ENCODE measurements around the gene UBASH3A. TPM values are rescaled to one million over a fixed set of nuclear protein-coding genes. Genes with fewer than 3 reads are reported as not detected.

The UBASH3A gene
- total RNA-seq, 4 donors from 2014 or later: 3.9 to 14.0 (median 5.3) TPM

- Histone ChIP-seq H3K36me3 (no peaks in the 10 kb centered on the region), H3K27ac (no peak overlapping the region), H3K4me1 (peaks cover 0 to 16% (median 4%) of the 10 kb centered on the region in 4 donors), H3K27me3 (no peaks in the 10 kb centered on the region), H3K4me3 (no peak overlapping the region), H3K9me3 (no peaks in the 10 kb centered on the region)
- DNase-seq: peak in 1 of 3 donors; percentile 21
- no peak for TF ChIP-seq CTCF (IDR thresholded peaks at IDR 0.05)
- no peak for TF ChIP-seq POLR2A (IDR thresholded peaks at IDR 0.05)
Measured at GRCh38 chr21:42387843-42388340, 15.8 kb upstream of the UBASH3A start.

GRCh38 chr21:42388740-42389448 is 14.8 kb upstream of the UBASH3A start:
- peak in 1 of 3 donors; percentile 59 for DNase-seq
- H3K27me3 ChIP-seq: no peaks in the 10 kb centered on the region
- no peaks in the 10 kb centered on the region for H3K9me3 ChIP-seq
- H3K36me3 ChIP-seq: no peaks in the 10 kb centered on the region
- peak overlapping the region in 3 of 4 donors; percentile 8 to 51 (median 28) for H3K27ac ChIP-seq
- no peak for TF ChIP-seq POLR2A (IDR thresholded peaks at IDR 0.05)
- TF ChIP-seq CTCF (IDR thresholded peaks at IDR 0.05): no peak
- H3K4me1 ChIP-seq: peaks cover 0 to 16% (median 4%) of the 10 kb centered on the region in 4 donors
- H3K4me3 ChIP-seq: peak overlapping the region in 2 of 4 donors; percentile 11 to 21

GRCh38 chr21:42389449-42389835 is 14.3 kb upstream of the UBASH3A start:
- Histone ChIP-seq H3K4me1 (peaks cover 0 to 16% (median 2%) of the 10 kb centered on the region in 4 donors), H3K9me3 (no peaks in the 10 kb centered on the region), H3K27me3 (no peaks in the 10 kb centered on the region), H3K36me3 (no peaks in the 10 kb centered on the region), H3K4me3 (peak overlapping the region in 2 of 4 donors; percentile 11 to 21), H3K27ac (peak overlapping the region in 2 of 4 donors; percentile 28 to 51)
- TF ChIP-seq POLR2A (IDR thresholded peaks at IDR 0.05) (no peak), CTCF (IDR thresholded peaks at IDR 0.05) (no peak)
- DNase-seq: peak in 1 of 3 donors; percentile 53

GRCh38 chr21:42390193-42390592 is 13.5 kb upstream of the UBASH3A start:
- Histone ChIP-seq H3K4me1 (peaks cover 0 to 13% (median 0%) of the 10 kb centered on the region in 4 donors), H3K27ac (no peak overlapping the region), H3K27me3 (no peaks in the 10 kb centered on the region), H3K36me3 (no peaks in the 10 kb centered on the region), H3K4me3 (no peak overlapping the region), H3K9me3 (no peaks in the 10 kb centered on the region)
- TF ChIP-seq CTCF (IDR thresholded peaks at IDR 0.05) (no peak), POLR2A (IDR thresholded peaks at IDR 0.05) (no peak)
- DNase-seq: no peak

- H3K36me3 ChIP-seq: no peaks in the 10 kb centered on the region
- H3K4me1 ChIP-seq: peaks cover 0 to 8% (median 0%) of the 10 kb centered on the region in 4 donors
- H3K9me3 ChIP-seq: no peaks in the 10 kb centered on the region
- no peak overlapping the region for H3K4me3 ChIP-seq
- no peak for DNase-seq
- TF ChIP-seq POLR2A (IDR thresholded peaks at IDR 0.05): no peak
- no peaks in the 10 kb centered on the region for H3K27me3 ChIP-seq
- no peak overlapping the region for H3K27ac ChIP-seq
Measured at GRCh38 chr21:42390696-42391095, 13.0 kb upstream of the UBASH3A start.

- Histone ChIP-seq H3K27me3 (no peaks in the 10 kb centered on the region), H3K27ac (no peak overlapping the region), H3K9me3 (no peaks in the 10 kb centered on the region), H3K4me3 (no peak overlapping the region), H3K4me1 (peaks cover 0 to 2% (median 0%) of the 10 kb centered on the region in 4 donors), H3K36me3 (no peaks in the 10 kb centered on the region)
- DNase-seq: no peak
- TF ChIP-seq CTCF (IDR thresholded peaks at IDR 0.05) (no peak), POLR2A (IDR thresholded peaks at IDR 0.05) (no peak)
Measured at GRCh38 chr21:42391297-42391696, 12.4 kb upstream of the UBASH3A start.

Data from Peyer's patch (tissue), 4 donors.